ENCODE data around the gene IL17B. TPM values are rescaled to one million over a fixed set of nuclear protein-coding genes. Genes with fewer than 3 reads are reported as not detected.

The IL17B gene
- total and polyA plus RNA-seq, 4 donors, result 0.87 to 4.0 (median 2.2) TPM

DNA sequence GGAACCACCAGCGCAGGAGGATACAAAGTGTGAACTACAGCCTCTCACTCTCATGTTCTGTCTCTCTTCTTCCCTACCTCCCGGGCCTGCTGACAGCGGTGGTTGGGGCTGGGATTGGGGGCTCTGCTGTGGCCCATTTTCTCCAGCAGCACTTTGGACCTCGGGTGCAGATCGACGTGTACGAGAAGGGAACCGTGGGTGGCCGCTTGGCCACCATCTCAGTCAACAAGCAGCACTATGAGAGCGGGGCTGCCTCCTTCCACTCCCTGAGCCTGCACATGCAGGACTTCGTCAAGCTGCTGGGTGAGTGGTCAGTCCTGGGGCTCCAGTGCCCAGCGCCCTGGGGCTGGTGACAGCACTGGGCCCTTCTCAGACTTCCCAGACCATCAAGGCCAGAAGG is 16.6 kb downstream of the IL17B start:
- no peak overlapping the region for H3K27ac ChIP-seq (ENCODE audit: low read depth, low read length)

DNA sequence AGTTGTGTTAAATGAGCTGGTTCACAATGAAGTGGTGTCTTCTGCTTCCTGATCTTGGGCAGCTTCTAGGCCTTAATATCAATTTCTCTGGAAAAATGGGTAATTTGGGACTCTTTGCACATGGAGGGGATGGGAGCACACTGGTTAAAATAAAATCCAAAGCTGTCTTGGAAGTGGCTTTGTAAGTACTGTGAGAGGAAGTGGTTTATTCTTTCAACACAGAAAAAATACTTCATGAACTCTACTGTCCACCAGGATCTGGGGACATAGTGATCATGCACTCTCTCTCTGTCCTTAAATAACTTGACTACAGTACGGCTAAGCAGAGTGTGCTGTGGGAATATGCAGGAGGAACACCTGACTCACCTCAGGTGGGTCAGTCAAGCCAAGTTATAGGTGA is 18.8 kb downstream of the IL17B start:
- 83% methylated on average over 1 of the region's 1 CpG for whole genome bisulfite sequencing (ENCODE audit: insufficient coverage)
- H3K36me3 ChIP-seq (ENCODE audit: control insufficient read depth, insufficient read depth, low read length), result peaks cover 16% of the 10 kb centered on the region
- no peak overlapping the region for H3K4me3 ChIP-seq (ENCODE audit: low read depth, low read length)
- no peak for DNase-seq (ENCODE audit: low read depth in 4 of 6, low spot score in 6 of 6)
- peaks cover 29% of the 10 kb centered on the region for H3K4me1 ChIP-seq (ENCODE audit: control insufficient read depth, insufficient read depth, low read length)
- no peak overlapping the region for H3K27ac ChIP-seq (ENCODE audit: low read depth, low read length)
- H3K9me3 ChIP-seq (ENCODE audit: control insufficient read depth, insufficient read depth, low read length), result no peaks in the 10 kb centered on the region
- no peaks in the 10 kb centered on the region for H3K27me3 ChIP-seq (ENCODE audit: control insufficient read depth, insufficient read depth, low read length)

More for the DNA sequence above, 16.6 kb downstream of the IL17B start:
- H3K36me3 ChIP-seq (ENCODE audit: control insufficient read depth, insufficient read depth, low read length), result peaks cover 24% of the 10 kb centered on the region
- 92% methylated on average over 10 of the region's 12 CpGs for WGBS (ENCODE audit: insufficient coverage)
- no peaks in the 10 kb centered on the region for H3K27me3 ChIP-seq (ENCODE audit: control insufficient read depth, insufficient read depth, low read length)
- DNase-seq (ENCODE audit: low read depth in 4 of 6, low spot score in 6 of 6), result no peak
- H3K4me3 ChIP-seq (ENCODE audit: low read depth, low read length), result no peak overlapping the region
- peaks cover 33% of the 10 kb centered on the region for H3K4me1 ChIP-seq (ENCODE audit: control insufficient read depth, insufficient read depth, low read length)
- no peaks in the 10 kb centered on the region for H3K9me3 ChIP-seq (ENCODE audit: control insufficient read depth, insufficient read depth, low read length)

DNA sequence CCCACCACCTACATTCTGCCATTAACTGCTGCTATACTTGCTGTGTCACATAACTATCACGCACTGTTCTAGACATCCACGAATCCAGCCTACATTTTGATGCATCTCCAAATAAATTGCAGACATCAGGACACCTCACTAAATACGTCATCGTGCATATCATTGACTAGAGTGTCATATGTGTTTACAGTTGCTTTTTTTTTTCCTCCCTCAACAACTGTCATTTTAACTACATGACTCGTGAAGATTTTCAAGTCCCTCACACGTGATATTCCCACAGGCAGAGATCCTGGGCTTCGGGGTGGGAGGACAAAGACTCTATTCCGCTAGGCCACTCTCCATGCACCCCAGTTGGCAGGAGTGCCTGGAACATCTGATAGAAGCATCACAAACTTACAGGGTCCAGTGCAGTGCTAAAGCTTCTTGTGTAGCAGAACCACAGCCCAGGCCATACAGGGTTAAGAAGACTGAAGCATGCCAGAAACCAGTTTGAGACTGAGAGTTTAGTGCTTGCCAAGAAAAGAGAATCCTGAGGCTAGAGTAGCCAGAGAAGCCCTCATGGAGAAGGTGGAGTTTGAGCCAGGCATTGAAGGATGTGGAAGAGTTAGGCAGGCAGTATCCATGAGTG is 20.1 kb downstream of the IL17B start:
- H3K27ac ChIP-seq (ENCODE audit: low read depth, low read length), result no peak overlapping the region
- H3K36me3 ChIP-seq (ENCODE audit: control insufficient read depth, insufficient read depth, low read length), result peaks cover 18% of the 10 kb centered on the region
- peaks cover 21% of the 10 kb centered on the region for H3K4me1 ChIP-seq (ENCODE audit: control insufficient read depth, insufficient read depth, low read length)
- no peaks in the 10 kb centered on the region for H3K27me3 ChIP-seq (ENCODE audit: control insufficient read depth, insufficient read depth, low read length)
- DNase-seq (ENCODE audit: low read depth in 4 of 6, low spot score in 6 of 6), result peak in 2 of 6 donors; percentile 7 to 56
- H3K9me3 ChIP-seq (ENCODE audit: control insufficient read depth, insufficient read depth, low read length), result no peaks in the 10 kb centered on the region
- WGBS (ENCODE audit: insufficient coverage), result 79% methylated on average over 3 of the region's 8 CpGs
- H3K4me3 ChIP-seq (ENCODE audit: low read depth, low read length), result peak overlapping the region; percentile 75

DNA sequence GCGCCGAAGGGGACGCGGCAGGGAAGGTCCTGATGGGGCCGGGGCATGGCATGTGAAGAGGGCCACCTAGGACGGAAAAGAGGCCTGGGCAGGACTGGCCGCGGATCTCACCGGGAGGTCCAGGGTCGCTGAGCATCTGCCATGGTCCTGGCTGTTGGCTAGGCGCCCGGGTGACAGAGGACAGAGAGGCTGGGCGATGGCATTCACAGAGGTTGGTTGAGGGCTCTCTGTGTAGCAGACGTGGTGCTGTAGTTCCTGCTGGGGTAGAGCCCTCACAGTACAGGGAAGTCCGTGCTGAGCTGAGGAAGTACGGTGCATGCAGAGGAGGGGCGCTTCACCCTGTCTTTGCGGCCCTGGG is 20.8 kb downstream of the IL17B start:
- WGBS (ENCODE audit: insufficient coverage), result 1% methylated on average over 15 of the region's 18 CpGs

DNA sequence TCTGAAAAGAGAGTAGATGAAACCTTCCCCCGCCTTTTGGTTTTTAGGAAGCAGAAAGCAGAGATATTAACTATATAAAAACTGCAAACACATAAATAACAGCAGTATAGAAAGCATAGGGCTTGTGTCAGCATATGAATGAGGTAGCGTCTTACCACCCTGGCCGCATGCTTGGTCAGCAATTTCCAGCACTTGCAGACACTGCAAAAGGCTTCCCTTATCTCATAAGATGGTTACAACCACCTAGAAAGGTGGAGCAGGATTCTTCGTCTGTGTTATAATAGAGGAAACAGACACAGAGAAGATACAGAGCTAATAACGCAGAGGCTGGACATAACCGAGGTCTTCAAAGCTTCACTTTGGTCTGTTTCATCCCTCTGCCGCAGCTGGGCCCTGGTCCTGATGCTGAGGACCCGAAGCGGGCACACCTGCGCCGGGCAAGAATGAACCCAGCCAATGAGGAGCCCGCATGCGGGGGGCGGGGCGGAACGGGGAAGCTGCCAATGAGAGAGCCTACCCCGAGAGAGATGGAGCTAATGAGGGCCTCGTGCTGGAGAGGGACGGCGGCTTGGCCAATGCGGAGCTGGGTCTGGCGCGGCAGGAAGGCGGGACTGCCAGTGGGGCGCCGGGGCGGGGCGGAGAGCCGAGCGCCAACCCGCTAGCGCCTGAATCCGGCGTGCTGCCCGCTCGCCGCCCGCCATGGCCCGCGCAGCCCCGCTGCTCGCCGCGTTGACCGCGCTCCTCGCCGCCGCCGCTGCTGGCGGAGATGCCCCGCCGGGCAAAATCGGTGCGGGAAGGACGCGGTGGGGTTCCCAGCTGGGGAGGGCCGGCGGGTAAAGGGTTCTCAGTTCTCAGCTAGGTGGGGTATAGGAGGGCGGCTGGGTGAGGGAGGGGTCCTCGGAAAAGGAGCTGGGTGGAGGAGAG is 21.5 kb downstream of the IL17B start, which contains the start of gene PCYOX1L:
Gene PCYOX1L (plus strand): TSS at position 677 of the 924 bp plus-strand sequence. CDS start 23 bp downstream, at position 700.
- Histone ChIP-seq H3K27me3 (ENCODE audit: control insufficient read depth, insufficient read depth, low read length) (no peaks in the 10 kb centered on the region), H3K27ac (ENCODE audit: low read depth, low read length) (peak within 1 kb of the TSS; percentile 59), H3K9me3 (ENCODE audit: control insufficient read depth, insufficient read depth, low read length) (no peaks in the 10 kb centered on the region), H3K4me1 (ENCODE audit: control insufficient read depth, insufficient read depth, low read length) (peaks cover 18% of the 10 kb centered on the region), H3K4me3 (ENCODE audit: low read depth, low read length) (peak within 1 kb of the TSS; percentile 75), H3K36me3 (ENCODE audit: control insufficient read depth, insufficient read depth, low read length) (peaks cover 12% of the 10 kb centered on the region)
- WGBS (ENCODE audit: insufficient coverage), result under 1% methylated on average over 58 of the region's 61 CpGs
- DNase-seq (ENCODE audit: low read depth in 4 of 6, low spot score in 6 of 6), result peak; percentile 86 to 99 (median 92)

More for the DNA sequence above, 20.8 kb downstream of the IL17B start:
- peak overlapping the region; percentile 75 for H3K4me3 ChIP-seq (ENCODE audit: low read depth, low read length)
- H3K4me1 ChIP-seq (ENCODE audit: control insufficient read depth, insufficient read depth, low read length), result peaks cover 18% of the 10 kb centered on the region
- no peaks in the 10 kb centered on the region for H3K9me3 ChIP-seq (ENCODE audit: control insufficient read depth, insufficient read depth, low read length)
- peak overlapping the region; percentile 59 for H3K27ac ChIP-seq (ENCODE audit: low read depth, low read length)
- H3K27me3 ChIP-seq (ENCODE audit: control insufficient read depth, insufficient read depth, low read length), result no peaks in the 10 kb centered on the region
- DNase-seq (ENCODE audit: low read depth in 4 of 6, low spot score in 6 of 6), result peak in 4 of 6 donors; percentile 15 to 75 (median 54)
- peaks cover 15% of the 10 kb centered on the region for H3K36me3 ChIP-seq (ENCODE audit: control insufficient read depth, insufficient read depth, low read length)

DNA sequence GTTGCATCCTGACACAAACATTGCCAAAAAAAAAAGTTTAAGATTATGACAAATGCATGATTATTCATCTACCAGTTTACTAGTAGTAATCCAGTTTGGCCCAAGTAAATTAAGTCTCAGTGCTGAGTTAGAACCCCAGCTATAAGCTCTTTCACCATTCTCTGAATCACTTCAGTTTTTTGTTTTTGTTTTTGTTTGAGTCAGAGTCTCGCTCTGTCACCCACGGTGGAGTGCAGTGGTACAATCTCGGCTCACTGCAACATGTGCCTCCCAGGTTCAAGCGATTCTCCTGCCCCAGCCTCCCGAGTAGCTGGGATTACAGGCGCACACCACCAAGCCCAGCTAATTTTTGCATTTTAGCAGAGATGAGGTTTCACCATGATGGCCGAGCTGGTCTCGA is 22.7 kb downstream of the IL17B start:
- Histone ChIP-seq H3K36me3 (ENCODE audit: control insufficient read depth, insufficient read depth, low read length) (peaks cover 10% of the 10 kb centered on the region), H3K9me3 (ENCODE audit: control insufficient read depth, insufficient read depth, low read length) (no peaks in the 10 kb centered on the region), H3K4me1 (ENCODE audit: control insufficient read depth, insufficient read depth, low read length) (peaks cover 18% of the 10 kb centered on the region), H3K27me3 (ENCODE audit: control insufficient read depth, insufficient read depth, low read length) (no peaks in the 10 kb centered on the region), H3K4me3 (ENCODE audit: low read depth, low read length) (no peak overlapping the region), H3K27ac (ENCODE audit: low read depth, low read length) (no peak overlapping the region)
- 90% methylated on average over 8 of the region's 8 CpGs for WGBS (ENCODE audit: insufficient coverage)
- DNase-seq (ENCODE audit: low read depth in 4 of 6, low spot score in 6 of 6), result no peak

DNA sequence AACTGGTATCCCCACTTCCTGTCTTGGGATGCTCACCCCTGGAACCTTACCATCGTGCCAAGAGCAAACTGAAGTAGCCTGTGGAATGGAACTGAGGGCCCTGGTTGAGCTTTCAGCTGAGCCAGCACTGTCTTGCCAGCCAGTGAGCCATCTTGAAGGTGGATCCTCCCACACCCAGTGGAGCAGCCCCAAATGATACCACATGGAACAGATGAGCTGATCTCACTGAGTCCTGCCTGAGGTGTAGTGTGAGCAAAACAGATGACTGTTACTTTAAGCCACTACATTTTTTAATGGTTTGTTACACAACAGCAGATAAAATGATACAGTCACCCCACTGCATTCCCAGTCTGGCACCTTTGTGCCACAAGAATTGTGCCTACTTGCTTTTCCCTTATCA is 23.4 kb downstream of the IL17B start:
- DNase-seq (ENCODE audit: low read depth in 4 of 6, low spot score in 6 of 6), result no peak
- 100% methylated on average over 1 of the region's 1 CpG for WGBS (ENCODE audit: insufficient coverage)
- H3K36me3 ChIP-seq (ENCODE audit: control insufficient read depth, insufficient read depth, low read length), result peaks cover 14% of the 10 kb centered on the region
- no peaks in the 10 kb centered on the region for H3K27me3 ChIP-seq (ENCODE audit: control insufficient read depth, insufficient read depth, low read length)
- no peak overlapping the region for H3K27ac ChIP-seq (ENCODE audit: low read depth, low read length)
- H3K4me3 ChIP-seq (ENCODE audit: low read depth, low read length), result no peak overlapping the region
- peaks cover 18% of the 10 kb centered on the region for H3K4me1 ChIP-seq (ENCODE audit: control insufficient read depth, insufficient read depth, low read length)
- no peaks in the 10 kb centered on the region for H3K9me3 ChIP-seq (ENCODE audit: control insufficient read depth, insufficient read depth, low read length)

DNA sequence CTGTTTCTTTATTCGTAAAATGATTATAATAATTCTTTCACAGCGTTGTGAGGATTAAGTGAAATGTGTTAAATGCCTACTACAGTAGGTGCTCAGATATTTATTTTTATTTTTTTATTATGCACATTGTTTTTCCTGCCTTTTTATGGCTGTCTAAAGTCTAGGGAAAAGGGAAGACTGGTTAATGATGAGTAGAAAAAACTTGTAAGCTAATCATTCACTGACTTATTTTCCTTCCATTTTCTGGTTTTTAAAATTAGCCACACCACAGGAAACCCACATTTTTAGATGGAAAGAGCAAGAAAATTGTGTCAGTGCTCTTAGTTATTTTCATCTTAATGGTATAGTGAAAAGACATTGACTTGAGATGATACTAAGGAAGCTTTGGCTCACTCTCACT is 25.2 kb downstream of the IL17B start:
- peaks cover 10% of the 10 kb centered on the region for H3K4me1 ChIP-seq (ENCODE audit: control insufficient read depth, insufficient read depth, low read length)
- H3K27ac ChIP-seq (ENCODE audit: low read depth, low read length), result no peak overlapping the region
- WGBS (ENCODE audit: insufficient coverage), result no CpG with 5 or more reads among the region's 2 CpGs
- no peaks in the 10 kb centered on the region for H3K27me3 ChIP-seq (ENCODE audit: control insufficient read depth, insufficient read depth, low read length)
- H3K36me3 ChIP-seq (ENCODE audit: control insufficient read depth, insufficient read depth, low read length), result peaks cover 23% of the 10 kb centered on the region
- no peak overlapping the region for H3K4me3 ChIP-seq (ENCODE audit: low read depth, low read length)
- no peak for DNase-seq (ENCODE audit: low read depth in 4 of 6, low spot score in 6 of 6)
- no peaks in the 10 kb centered on the region for H3K9me3 ChIP-seq (ENCODE audit: control insufficient read depth, insufficient read depth, low read length)

DNA sequence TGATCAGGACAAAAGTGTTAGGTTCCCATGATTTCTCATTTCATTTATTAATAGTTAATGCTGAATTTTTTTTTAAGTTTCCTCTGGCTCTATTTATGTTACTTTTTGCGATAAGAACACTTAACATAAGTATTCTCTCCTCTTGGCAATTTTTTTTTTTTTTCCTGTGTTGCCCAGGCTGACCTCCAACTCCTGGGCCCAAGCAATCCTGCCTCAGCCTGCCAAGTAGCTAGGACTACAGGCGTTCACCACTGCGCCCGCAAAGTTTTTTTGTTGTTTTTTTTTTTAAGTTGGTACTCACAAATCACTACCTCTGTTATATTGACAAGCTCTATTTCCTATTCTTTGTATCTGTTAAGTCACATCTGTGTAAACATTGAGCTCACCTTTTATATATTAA is 26.9 kb downstream of the IL17B start:
- no peak for DNase-seq (ENCODE audit: low read depth in 4 of 6, low spot score in 6 of 6)
- WGBS (ENCODE audit: insufficient coverage), result no CpG with 5 or more reads among the region's 4 CpGs

More for the DNA sequence above, 26.9 kb downstream of the IL17B start:
- H3K9me3 ChIP-seq (ENCODE audit: control insufficient read depth, insufficient read depth, low read length), result no peaks in the 10 kb centered on the region
- H3K27me3 ChIP-seq (ENCODE audit: control insufficient read depth, insufficient read depth, low read length), result no peaks in the 10 kb centered on the region
- H3K27ac ChIP-seq (ENCODE audit: low read depth, low read length), result no peak overlapping the region
- no peak overlapping the region for H3K4me3 ChIP-seq (ENCODE audit: low read depth, low read length)
- peaks cover 24% of the 10 kb centered on the region for H3K36me3 ChIP-seq (ENCODE audit: control insufficient read depth, insufficient read depth, low read length)
- no peaks in the 10 kb centered on the region for H3K4me1 ChIP-seq (ENCODE audit: control insufficient read depth, insufficient read depth, low read length)
